Measurements from ENCODE around the gene HSBP1L1. TPM values are rescaled to one million over a fixed set of nuclear protein-coding genes. Genes with fewer than 3 reads are reported as not detected.
A peak's percentile ranks its signal among the peaks of the same experiment; 100 is the strongest.

HSBP1L1 gene
- total RNA-seq, 2 experiments from 2014 or later: 42.6 to 42.7 TPM

- Mint-ChIP-seq H3K4me1 (ENCODE audit: low read depth) (peaks cover 24% of the 10 kb centered on the region), H3K4me3 (peak overlapping the region; percentile 7), H3K27me3 (no peaks in the 10 kb centered on the region), H3K9me3 (no peaks in the 10 kb centered on the region), H3K27ac (no peak overlapping the region), H3K36me3 (ENCODE audit: low read depth) (peaks cover 12% of the 10 kb centered on the region)
- no peak for TF ChIP-seq CTCF (IDR thresholded peaks at IDR 0.05)
- intact Hi-C loops (cut with DNase I, micrococcal nuclease): loop anchor here (5.0 to 10.0 kb wide), 4 partner anchors 80 to 888 kb away; partner anchors contain the start of genes ATP9B (in 1 of the 2), CTDP1 (in 1 of the 2), NFATC1 (in 1 of the 2) and RBFA (in 1 of the 2)
- Histone ChIP-seq H3K36me3 (ENCODE audit: insufficient read depth, low read length) (peaks cover 3% of the 10 kb centered on the region), H3K4me3 (ENCODE audit: low read length) (peak overlapping the region; percentile 58), H3K4me1 (ENCODE audit: insufficient read depth, low read length) (peaks cover 36% of the 10 kb centered on the region), H3K9me3 (ENCODE audit: control insufficient read depth in 1 of 2, insufficient read depth in 1 of 2, low read length in 2 of 2) (no peaks in the 10 kb centered on the region), H3K27ac (ENCODE audit: low read depth in 1 of 2, low read length in 2 of 2) (no peak overlapping the region), H3K27me3 (ENCODE audit: control insufficient read depth in 1 of 2, insufficient read depth in 2 of 2, low read length in 2 of 2) (no peaks in the 10 kb centered on the region)
- DNase-seq: no peak
- CTCF ChIA-PET: interaction anchor here (1.0 to 1.3 kb wide), 2 partner anchors 31 to 35 kb away, joined by 3 to 8 read pairs; no protein-coding TSS in a partner anchor
- POLR2A ChIA-PET: interaction anchor here (0.7 to 4.2 kb wide), 7 partner anchors 7 to 157 kb away, joined by 4 to 27 read pairs (median 9); partner anchors contain the start of genes ADNP2, HSBP1L1, RBFA and TXNL4A
- no peak for ATAC-seq (ENCODE audit: poor library complexity)
Measured at GRCh38 chr18:79952456-79952995, 11.9 kb upstream of the HSBP1L1 start.

GRCh38 chr18:79952996-79953559 is 11.4 kb upstream of the HSBP1L1 start:
- H3K4me3 ChIP-seq (ENCODE audit: low read length): no peak overlapping the region
- Mint-ChIP-seq H3K27me3 (no peaks in the 10 kb centered on the region), H3K9me3 (no peaks in the 10 kb centered on the region), H3K36me3 (ENCODE audit: low read depth) (peaks cover 12% of the 10 kb centered on the region), H3K4me3 (peak overlapping the region; percentile 77), H3K4me1 (ENCODE audit: low read depth) (peaks cover 24% of the 10 kb centered on the region), H3K27ac (no peak overlapping the region)
- TF ChIP-seq CTCF (IDR thresholded peaks at IDR 0.05): no peak
- no peak for DNase-seq
- H3K9me3 ChIP-seq (ENCODE audit: control insufficient read depth in 1 of 2, insufficient read depth in 1 of 2, low read length in 2 of 2): no peaks in the 10 kb centered on the region
- H3K27ac ChIP-seq (ENCODE audit: low read depth in 1 of 2, low read length in 2 of 2): no peak overlapping the region
- peaks cover 1% of the 10 kb centered on the region for H3K36me3 ChIP-seq (ENCODE audit: insufficient read depth, low read length)
- ChIA-PET POLR2A (interaction anchor here (4.2 kb wide), 1 partner anchor 12 kb away, joined by 27 read pairs; the partner anchor contains the start of gene HSBP1L1), CTCF (no interaction called here)
- intact Hi-C loops (cut with DNase I, micrococcal nuclease): loop anchor here (5.0 to 10.0 kb wide), 4 partner anchors 79 to 888 kb away; partner anchors contain the start of genes ATP9B (in 1 of the 2), CTDP1 (in 1 of the 2), NFATC1 (in 1 of the 2) and RBFA (in 1 of the 2)
- H3K27me3 ChIP-seq (ENCODE audit: control insufficient read depth in 1 of 2, insufficient read depth in 2 of 2, low read length in 2 of 2): no peaks in the 10 kb centered on the region
- peaks cover 32% of the 10 kb centered on the region for H3K4me1 ChIP-seq (ENCODE audit: insufficient read depth, low read length)
- ATAC-seq (ENCODE audit: poor library complexity): no peak

- H3K27me3 ChIP-seq (ENCODE audit: control insufficient read depth in 1 of 2, insufficient read depth in 2 of 2, low read length in 2 of 2): no peaks in the 10 kb centered on the region
- Mint-ChIP-seq H3K27ac (no peak overlapping the region), H3K4me1 (ENCODE audit: low read depth) (peaks cover 15% of the 10 kb centered on the region), H3K4me3 (peak overlapping the region; percentile 77), H3K36me3 (ENCODE audit: low read depth) (peaks cover 12% of the 10 kb centered on the region), H3K27me3 (no peaks in the 10 kb centered on the region), H3K9me3 (no peaks in the 10 kb centered on the region)
- no peak overlapping the region for H3K4me3 ChIP-seq (ENCODE audit: low read length)
- no peaks in the 10 kb centered on the region for H3K36me3 ChIP-seq (ENCODE audit: insufficient read depth, low read length)
- H3K4me1 ChIP-seq (ENCODE audit: insufficient read depth, low read length): peaks cover 23% of the 10 kb centered on the region
- DNase-seq (no peak), ATAC-seq (ENCODE audit: poor library complexity) (no peak)
- intact Hi-C loops (cut with DNase I, micrococcal nuclease): loop anchor here (1.0 to 10.0 kb wide), 5 partner anchors 78 to 889 kb away; partner anchors contain the start of genes RBFA (in 2 of the 2), ATP9B (in 1 of the 2), CTDP1 (in 1 of the 2) and NFATC1 (in 1 of the 2)
- ChIA-PET POLR2A (interaction anchor here (4.2 kb wide), 1 partner anchor 11 kb away, joined by 27 read pairs; the partner anchor contains the start of gene HSBP1L1), CTCF (no interaction called here)
- TF ChIP-seq CTCF (IDR thresholded peaks at IDR 0.05): no peak
- H3K9me3 ChIP-seq (ENCODE audit: control insufficient read depth in 1 of 2, insufficient read depth in 1 of 2, low read length in 2 of 2): no peaks in the 10 kb centered on the region
- no peak overlapping the region for H3K27ac ChIP-seq (ENCODE audit: low read depth in 1 of 2, low read length in 2 of 2)
Measured at GRCh38 chr18:79953971-79954651, 10.3 kb upstream of the HSBP1L1 start.
